ENCODE results near the gene SLC25A12. TPM values are rescaled to one million over a fixed set of nuclear protein-coding genes. Genes with fewer than 3 reads are reported as not detected.

SLC25A12 gene
- total and polyA plus RNA-seq, 2 of the 13 experiments (the other 11 are each of a cell fraction or from before 2014, with no cell fraction given) = 8.1 to 15.9 TPM

DNA sequence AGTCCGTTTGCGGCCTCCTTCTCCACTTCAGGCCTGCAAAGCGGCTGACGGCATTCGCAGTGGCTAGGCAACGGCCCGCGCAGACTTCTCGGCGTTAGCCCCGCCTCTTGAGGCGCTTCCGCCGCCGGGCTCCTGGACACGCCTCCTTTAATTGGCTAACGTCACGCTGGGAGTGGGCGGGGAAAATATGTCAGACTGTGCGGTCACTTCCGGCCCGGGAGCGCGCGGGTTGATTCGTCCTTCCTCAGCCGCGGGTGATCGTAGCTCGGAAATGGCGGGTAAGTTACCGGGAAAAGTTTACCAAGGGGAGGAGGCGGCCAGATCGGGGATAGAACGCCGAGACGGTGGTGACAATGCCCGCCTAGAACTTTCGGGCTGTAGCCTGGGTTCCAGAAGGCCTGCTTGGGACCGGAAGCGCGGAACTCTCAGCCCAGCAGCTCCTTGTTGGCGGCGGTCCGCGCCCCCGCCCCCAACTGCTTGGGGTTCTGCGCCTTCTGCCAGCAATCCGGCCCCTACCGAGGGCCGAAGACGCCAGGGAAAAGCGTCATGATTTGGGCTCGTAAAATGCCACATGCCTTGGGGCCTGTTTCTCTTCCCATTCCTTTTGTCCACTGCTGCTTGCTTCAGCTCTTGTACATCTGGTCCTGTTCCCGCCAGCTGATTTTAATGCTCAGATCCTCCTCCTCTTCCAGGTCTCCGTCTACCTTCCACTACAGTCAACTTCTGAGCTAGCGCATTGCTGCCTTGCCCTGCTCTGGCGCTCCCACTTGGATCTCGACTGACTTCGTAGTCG is 28.4 kb upstream of the SLC25A12 start, which contains the start of gene HAT1 (continued):
- 0 out of 2 replicates have a peak, but pooled peaks have one; percentile 29 for TF ChIP-seq NFE2L1 (CRISPR knock-in tag; IDR thresholded peaks at IDR 0.05; ENCODE audit: borderline replicate concordance)
- no peak for TF ChIP-seq ZNF468 (CRISPR knock-in tag; IDR thresholded peaks at IDR 0.05)
- TF ChIP-seq ZNF841 (CRISPR knock-in tag; IDR thresholded peaks at IDR 0.05; ENCODE audit: borderline replicate concordance) = no peak
- TF ChIP-seq ZEB1 (IDR thresholded peaks at IDR 0.05; ENCODE audit: insufficient replicate concordance, low read depth) = peak; percentile 40
- TF ChIP-seq FOXK1 (CRISPR knock-in tag; IDR thresholded peaks at IDR 0.05; ENCODE audit: borderline replicate concordance, low read depth) = peak; percentile 81; the same call in 1 of the 2 replicates
- TF ChIP-seq ZNF136 (CRISPR knock-in tag; IDR thresholded peaks at IDR 0.05; ENCODE audit: low read depth) = peak; percentile 71
- peak; percentile 97 for TF ChIP-seq ZHX2 (IDR thresholded peaks at IDR 0.05; ENCODE audit: low read depth)
- TF ChIP-seq ZHX2 (CRISPR knock-in tag; IDR thresholded peaks at IDR 0.05; ENCODE audit: borderline replicate concordance) = 0 out of 2 replicates have a peak, but pooled peaks have one; percentile 40
- TF ChIP-seq SETDB1 (CRISPR knock-in tag; IDR thresholded peaks at IDR 0.05; ENCODE audit: borderline replicate concordance) = no peak
- peak; percentile 46; the same call in 1 of the 2 replicates for TF ChIP-seq ARHGAP35 (CRISPR knock-in tag; IDR thresholded peaks at IDR 0.05; ENCODE audit: borderline replicate concordance)
- TF ChIP-seq ZZZ3 (CRISPR knock-in tag; IDR thresholded peaks at IDR 0.05; ENCODE audit: borderline replicate concordance) = peak; percentile 86; the same call in 1 of the 2 replicates
- peak; percentile 95; the same call in 1 of the 2 replicates for TF ChIP-seq ZNF615 (CRISPR knock-in tag; IDR thresholded peaks at IDR 0.05; ENCODE audit: borderline replicate concordance)
- peak; percentile 69; the same call in 1 of the 2 replicates for TF ChIP-seq ZNF773 (CRISPR knock-in tag; IDR thresholded peaks at IDR 0.05; ENCODE audit: borderline replicate concordance)
- TF ChIP-seq RFX3 (CRISPR knock-in tag; IDR thresholded peaks at IDR 0.05) = peak; percentile 81
- 0 out of 2 replicates have a peak, but pooled peaks have one; percentile 27 for TF ChIP-seq HNRNPL (IDR thresholded peaks at IDR 0.05; ENCODE audit: low read depth, low read length)
- TF ChIP-seq RCOR2 (CRISPR knock-in tag; IDR thresholded peaks at IDR 0.05) = peak; percentile 40; the same call in 1 of the 2 replicates
- 0 out of 2 replicates have a peak, but pooled peaks have one; percentile 40 for TF ChIP-seq RAD21 (CRISPR knock-in tag; IDR thresholded peaks at IDR 0.05)
- TF ChIP-seq, protein P1, sequence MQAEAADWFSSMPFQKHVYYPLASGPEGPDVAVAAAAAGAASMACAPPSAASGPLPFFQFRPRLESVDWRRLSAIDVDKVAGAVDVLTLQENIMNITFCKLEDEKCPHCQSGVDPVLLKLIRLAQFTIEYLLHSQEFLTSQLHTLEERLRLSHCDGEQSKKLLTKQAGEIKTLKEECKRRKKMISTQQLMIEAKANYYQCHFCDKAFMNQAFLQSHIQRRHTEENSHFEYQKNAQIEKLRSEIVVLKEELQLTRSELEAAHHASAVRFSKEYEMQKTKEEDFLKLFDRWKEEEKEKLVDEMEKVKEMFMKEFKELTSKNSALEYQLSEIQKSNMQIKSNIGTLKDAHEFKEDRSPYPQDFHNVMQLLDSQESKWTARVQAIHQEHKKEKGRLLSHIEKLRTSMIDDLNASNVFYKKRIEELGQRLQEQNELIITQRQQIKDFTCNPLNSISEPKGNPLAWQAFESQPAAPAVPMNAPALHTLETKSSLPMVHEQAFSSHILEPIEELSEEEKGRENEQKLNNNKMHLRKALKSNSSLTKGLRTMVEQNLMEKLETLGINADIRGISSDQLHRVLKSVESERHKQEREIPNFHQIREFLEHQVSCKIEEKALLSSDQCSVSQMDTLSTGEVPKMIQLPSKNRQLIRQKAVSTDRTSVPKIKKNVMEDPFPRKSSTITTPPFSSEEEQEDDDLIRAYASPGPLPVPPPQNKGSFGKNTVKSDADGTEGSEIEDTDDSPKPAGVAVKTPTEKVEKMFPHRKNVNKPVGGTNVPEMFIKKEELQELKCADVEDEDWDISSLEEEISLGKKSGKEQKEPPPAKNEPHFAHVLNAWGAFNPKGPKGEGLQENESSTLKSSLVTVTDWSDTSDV (CRISPR knock-in tag; IDR thresholded peaks at IDR 0.05) = no peak
- 0 out of 2 replicates have a peak, but pooled peaks have one; percentile 7 for TF ChIP-seq TBX3 (IDR thresholded peaks at IDR 0.05; ENCODE audit: borderline replicate concordance)
- TF ChIP-seq ATF7-NPFF (CRISPR knock-in tag; IDR thresholded peaks at IDR 0.05; ENCODE audit: low read depth) = peak; percentile 90
